A673 (cell line): ENCODE measurements around the gene ICAM5. TPM values are rescaled to one million over a fixed set of nuclear protein-coding genes. Genes with fewer than 3 reads are reported as not detected.

Experiments used
- BruUV-seq: library from RNA; stranded (reverse); fragments of 400-500 nt; replicated peaks from 2 replicates; lab custom pipeline; 2021; lab: Mats Ljungman, UMichigan
- CTCF ChIA-PET: fragments of 300-600 bp; sonication (Branson Sonifier 250); formaldehyde crosslinking; loops from one replicate; lab custom pipeline; 2022; ENCODE audit warnings: antibody characterized with exemption; lab: Charles Lee
- POLR2A ChIA-PET: fragments of 300-600 bp; sonication (Branson Sonifier 250); formaldehyde crosslinking; loops from one replicate; lab custom pipeline; 2022; ENCODE audit warnings: antibody characterized with exemption; ENCODE audit not compliant: low non-redundant PET; lab: Charles Lee
- DNase-seq: peaks from one replicate; pipeline ENCODE4 v3.0.0-alpha.2; 2015; ENCODE audit warnings: low spot score
- H3K27ac ChIP-seq: fragments of 200-600 bp; sonication (generic); 2 replicates; pipeline ENCODE4 v1.5.1; 2016; ENCODE audit warnings: mixed run types, low read depth, mild to moderate bottlenecking, mixed read lengths, antibody characterized with exemption, low read length; ENCODE audit not compliant: poor library complexity, severe bottlenecking
- H3K27me3 ChIP-seq: fragments of 200-600 bp; sonication (generic); replicated peaks from 2 replicates; pipeline ENCODE4 v1.6.1; 2017; ENCODE audit warnings: mixed run types, low read depth, mild to moderate bottlenecking, mixed read lengths, antibody characterized with exemption, low read length; ENCODE audit not compliant: insufficient read depth, poor library complexity
- H3K36me3 ChIP-seq: fragments of 200-600 bp; sonication (generic); 2 replicates; pipeline ENCODE4 v1.6.1; 2016; ENCODE audit warnings: mixed run types, mild to moderate bottlenecking, mixed read lengths, antibody characterized with exemption, low read length; ENCODE audit not compliant: insufficient read depth, poor library complexity, severe bottlenecking
- H3K4me1 ChIP-seq: fragments of 200-600 bp; sonication (generic); 2 replicates; pipeline ENCODE4 v1.6.1; 2017; ENCODE audit warnings: mixed run types, mild to moderate bottlenecking, mixed read lengths, antibody characterized with exemption, low read length; ENCODE audit not compliant: insufficient read depth, poor library complexity, severe bottlenecking
- H3K4me3 ChIP-seq: fragments of 200-600 bp; sonication (generic); 2 replicates; pipeline ENCODE4 v1.5.1; 2016; ENCODE audit warnings: low read depth, mixed run types, mild to moderate bottlenecking, mixed read lengths, low read length; ENCODE audit not compliant: poor library complexity, severe bottlenecking
- H3K9me3 ChIP-seq: fragments of 200-600 bp; sonication (generic); 2 replicates; pipeline ENCODE4 v1.6.1; 2016; ENCODE audit warnings: mixed run types, low read depth, mild to moderate bottlenecking, mixed read lengths, antibody characterized with exemption, low read length; ENCODE audit not compliant: poor library complexity, severe bottlenecking
- CTCF ChIP-seq: fragments of 300-800, 200-600 bp; sonication (generic); conservative IDR thresholded peaks from 2 replicates; pipeline ENCODE4 v1.5.1; 2017; ENCODE audit warnings: low read depth, mild to moderate bottlenecking, antibody characterized with exemption, low read length, moderate library complexity, mixed read lengths
- EZH2 ChIP-seq: fragments of 200-600 bp; sonication (generic); IDR thresholded peaks from 2 replicates; pipeline ENCODE4 v1.6.1; 2017; ENCODE audit warnings: borderline replicate concordance, low read depth, mild to moderate bottlenecking, mixed read lengths, antibody characterized with exemption, low read length; ENCODE audit not compliant: poor library complexity, severe bottlenecking
- intact Hi-C: fragments of 100-400 bp; cut with micrococcal nuclease; formaldehyde crosslinking; loops from one replicate; pipeline ENCODE4 v1.10.0; 2022; ENCODE audit not compliant: unreplicated experiment
- total RNA-seq: library from RNA; stranded (reverse); gene quantifications from 2 replicates; pipeline ENCODE4 v1.2.3, GENCODE V29; 2021

ICAM5 gene
- total RNA-seq, 1 experiment from 2014 or later = 4.6 TPM

- intact Hi-C loops = no loop called here
- CTCF ChIA-PET = interaction anchor here (1.2 to 3.1 kb wide), 3 partner anchors 10 to 121 kb away, joined by 4 to 50 read pairs (median 4); no protein-coding TSS in a partner anchor
- no peak for DNase-seq
- Histone ChIP-seq H3K4me3 (peak overlapping the region; percentile 32), H3K4me1 (peaks cover 6% of the 10 kb centered on the region), H3K27ac (no peak overlapping the region), H3K36me3 (no peaks in the 10 kb centered on the region), H3K27me3 (no peaks in the 10 kb centered on the region), H3K9me3 (no peaks in the 10 kb centered on the region)
- TF ChIP-seq CTCF (no peak), EZH2 (no peak)
- no TSS peak for BruUV-seq
- POLR2A ChIA-PET = interaction anchor here (0.6 kb wide), 1 partner anchor 113 kb away, joined by 3 read pairs; no protein-coding TSS in a partner anchor
Measured at GRCh38 chr19:10270180-10270615, 19.6 kb upstream of the ICAM5 start.

DNA sequence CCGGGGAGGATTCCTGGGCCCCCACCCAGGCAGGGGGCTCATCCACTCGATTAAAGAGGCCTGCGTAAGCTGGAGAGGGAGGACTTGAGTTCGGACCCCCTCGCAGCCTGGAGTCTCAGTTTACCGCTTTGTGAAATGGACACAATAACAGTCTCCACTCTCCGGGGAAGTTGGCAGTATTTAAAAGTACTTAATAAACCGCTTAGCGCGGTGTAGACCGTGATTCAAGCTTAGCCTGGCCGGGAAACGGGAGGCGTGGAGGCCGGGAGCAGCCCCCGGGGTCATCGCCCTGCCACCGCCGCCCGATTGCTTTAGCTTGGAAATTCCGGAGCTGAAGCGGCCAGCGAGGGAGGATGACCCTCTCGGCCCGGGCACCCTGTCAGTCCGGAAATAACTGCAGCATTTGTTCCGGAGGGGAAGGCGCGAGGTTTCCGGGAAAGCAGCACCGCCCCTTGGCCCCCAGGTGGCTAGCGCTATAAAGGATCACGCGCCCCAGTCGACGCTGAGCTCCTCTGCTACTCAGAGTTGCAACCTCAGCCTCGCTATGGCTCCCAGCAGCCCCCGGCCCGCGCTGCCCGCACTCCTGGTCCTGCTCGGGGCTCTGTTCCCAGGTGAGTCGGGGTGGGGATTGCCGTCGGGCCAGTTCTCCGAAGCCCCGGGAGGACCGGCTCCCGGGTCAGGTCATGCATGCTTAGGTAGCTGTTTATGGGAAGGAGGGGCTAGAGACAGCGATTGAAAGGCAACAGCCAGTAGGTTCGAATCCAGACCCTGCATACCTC is 18.9 kb upstream of the ICAM5 start, which contains the start of gene ICAM1:
Gene ICAM1 (plus strand): TSS at position 505 of the 779 bp plus-strand sequence. CDS start 40 bp downstream, at position 545.
- CTCF ChIA-PET = interaction anchor here (1.0 to 3.1 kb wide), 4 partner anchors 9 to 120 kb away, joined by 3 to 50 read pairs (median 4); no protein-coding TSS in a partner anchor
- BruUV-seq = no TSS peak
- H3K36me3 ChIP-seq = no peaks in the 10 kb centered on the region
- H3K27ac ChIP-seq = no peak within 1 kb of the TSS
- no peaks in the 10 kb centered on the region for H3K9me3 ChIP-seq
- peaks cover 6% of the 10 kb centered on the region for H3K4me1 ChIP-seq
- intact Hi-C loops = no loop called here
- POLR2A ChIA-PET = interaction anchor here (0.6 kb wide), 1 partner anchor 113 kb away, joined by 3 read pairs; no protein-coding TSS in a partner anchor
- no peaks in the 10 kb centered on the region for H3K27me3 ChIP-seq
- TF ChIP-seq EZH2 (no peak), CTCF (no peak)
- no peak for DNase-seq
- H3K4me3 ChIP-seq = peak within 1 kb of the TSS; percentile 32

- H3K27me3 ChIP-seq = no peaks in the 10 kb centered on the region
- intact Hi-C loops = no loop called here
- H3K4me3 ChIP-seq = no peak overlapping the region
- no peak overlapping the region for H3K27ac ChIP-seq
- no TSS peak for BruUV-seq
- DNase-seq = no peak
- POLR2A ChIA-PET = no interaction called here
- TF ChIP-seq CTCF = no peak
- TF ChIP-seq EZH2 = no peak
- peaks cover 6% of the 10 kb centered on the region for H3K4me1 ChIP-seq
- no peaks in the 10 kb centered on the region for H3K36me3 ChIP-seq
- H3K9me3 ChIP-seq = no peaks in the 10 kb centered on the region
- CTCF ChIA-PET = interaction anchor here (0.5 to 3.1 kb wide), 5 partner anchors 8 to 119 kb away, joined by 3 to 50 read pairs (median 4); no protein-coding TSS in a partner anchor
Measured at GRCh38 chr19:10271543-10272086, 18.1 kb upstream of the ICAM5 start.
